NCI-H446 treated with DMSO at 0.1 percent for 48 hours (cell line): Measurements from ENCODE around the gene IRX3.
A peak's percentile ranks its signal among the peaks of the same experiment; 100 is the strongest.

ENCODE experiments used
- DNase-seq: peaks from one replicate; lab custom pipeline; 2025; lab: John Stamatoyannopoulos, UW

IRX3 gene

DNA sequence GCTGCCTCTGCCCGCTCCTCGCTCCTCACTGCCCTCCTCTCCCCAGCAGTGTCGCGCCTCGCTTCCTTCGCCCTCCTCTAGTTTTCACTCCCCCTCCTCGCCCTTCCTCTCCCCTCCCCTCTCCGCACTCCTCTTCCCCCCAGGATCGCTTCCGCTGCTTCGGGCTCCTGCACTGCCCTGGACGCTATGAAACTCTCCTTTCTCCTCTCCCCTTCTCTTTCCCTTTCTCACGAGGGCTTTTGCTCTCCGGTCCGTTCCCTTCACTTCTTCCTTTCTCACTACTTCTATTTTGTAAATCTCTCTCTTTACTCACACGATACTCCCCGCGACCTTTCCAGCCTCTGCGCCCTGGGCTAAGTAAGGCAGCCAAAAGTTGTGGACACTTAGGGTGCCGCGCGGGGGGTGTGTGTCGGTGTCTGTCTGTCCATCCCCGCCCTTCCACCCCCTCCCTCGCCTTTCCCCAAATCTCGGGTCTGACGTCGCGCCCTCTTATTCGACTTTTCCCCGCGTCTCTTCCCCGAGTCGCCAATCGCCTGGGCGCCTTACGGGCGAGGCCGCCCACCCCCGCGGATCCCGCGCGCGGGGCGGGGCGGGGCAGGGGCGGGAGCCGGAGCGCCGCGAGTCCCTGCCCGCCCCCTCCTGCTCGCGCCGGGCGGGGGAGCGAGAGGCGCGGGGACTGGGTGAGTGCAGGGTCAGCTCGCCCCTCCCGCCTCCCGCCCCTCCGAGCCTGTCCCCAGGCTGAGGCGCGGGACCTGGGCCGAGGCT is at the start of gene IRX3:
IRX3 (minus strand) TSS at position 422 of the 765 bp plus-strand sequence. CDS start 737 bp downstream, outside the sequence.
- DNase-seq: peak; percentile 54

GRCh38 chr16:54335230-54335629 is 48.6 kb upstream of the IRX3 start:
- no peak for DNase-seq

DNA sequence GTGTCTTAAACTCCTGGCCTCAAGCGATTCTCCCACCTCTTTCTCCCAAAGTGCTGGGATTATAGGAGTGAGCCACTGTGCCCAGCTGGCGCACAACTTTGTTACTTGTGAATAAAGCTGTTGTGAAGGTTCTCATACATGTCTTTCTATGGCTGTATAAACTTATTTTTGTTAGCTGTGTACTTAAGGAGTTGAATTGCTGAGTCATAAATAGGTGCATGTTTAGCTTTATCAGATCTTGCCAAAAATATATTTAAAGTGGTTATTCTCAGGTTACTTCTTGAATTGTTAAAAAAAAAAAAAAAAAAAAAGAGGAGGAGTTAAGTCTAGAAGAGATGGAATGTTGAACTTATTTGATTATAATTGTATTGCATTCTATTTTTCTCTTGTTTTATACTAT is 47.6 kb upstream of the IRX3 start:
- DNase-seq: no peak

- DNase-seq: no peak
Measured at GRCh38 chr16:54331241-54332002, 44.8 kb upstream of the IRX3 start.

DNA sequence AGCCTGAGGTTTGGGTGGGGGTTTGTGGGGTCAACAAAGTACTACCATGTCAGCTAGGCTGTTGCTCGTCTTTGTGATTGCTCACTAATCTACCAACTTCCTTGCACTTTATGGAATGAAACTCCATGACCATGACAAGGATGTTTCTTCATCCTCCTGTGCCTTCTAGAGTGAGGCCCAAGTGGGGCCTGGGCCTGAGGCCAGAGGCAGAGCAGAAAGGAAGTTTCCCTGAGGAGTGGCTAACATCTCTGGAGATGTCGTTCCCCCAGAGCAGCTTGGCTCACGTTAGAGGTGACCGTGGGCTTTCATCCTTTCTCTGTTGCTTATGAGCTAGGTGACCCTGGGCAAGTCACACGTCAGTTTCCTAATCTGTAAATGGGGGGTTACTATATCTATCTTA is 41.0 kb upstream of the IRX3 start:
- DNase-seq: no peak

DNA sequence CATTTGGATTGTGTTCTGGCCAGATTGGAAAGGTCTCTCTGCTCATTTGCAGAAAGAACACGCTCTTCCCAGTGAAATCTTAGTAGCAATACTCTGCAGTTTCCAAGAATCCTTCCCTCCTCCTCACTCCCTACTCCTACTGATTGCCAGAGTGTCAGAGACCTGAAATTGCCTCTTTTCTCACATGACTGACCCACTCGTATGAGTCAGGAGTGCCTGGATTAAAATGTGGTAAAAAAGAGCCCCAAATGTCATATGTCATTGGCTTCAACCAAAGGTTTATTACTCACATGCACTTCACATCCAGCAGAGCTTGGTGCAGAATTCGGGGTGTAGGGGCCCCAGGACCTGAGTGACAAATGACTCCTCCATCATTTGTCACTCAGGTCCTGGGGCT is 39.7 kb upstream of the IRX3 start:
- DNase-seq: no peak

GRCh38 chr16:54325616-54326265 is 39.2 kb upstream of the IRX3 start:
- no peak for DNase-seq

DNA sequence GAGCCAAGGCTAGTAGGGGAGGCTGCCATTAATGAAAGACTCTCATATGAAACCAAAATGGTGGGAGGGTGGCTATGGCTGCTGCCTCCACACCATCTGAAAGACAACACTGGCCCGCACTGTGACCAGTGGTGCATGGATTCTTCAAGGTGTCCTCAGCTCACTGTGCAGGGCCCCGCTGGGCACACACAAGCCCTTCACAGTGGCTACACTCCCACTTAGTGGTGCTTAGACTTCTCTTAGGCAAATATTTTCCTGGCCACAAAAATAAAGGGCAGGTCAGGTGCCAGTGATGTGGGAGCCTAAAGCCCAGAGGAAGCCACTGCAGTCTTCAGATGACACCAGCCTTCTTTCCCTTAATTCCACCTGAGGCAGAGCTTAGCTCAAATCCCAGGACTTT is 38.1 kb upstream of the IRX3 start:
- no peak for DNase-seq

DNA sequence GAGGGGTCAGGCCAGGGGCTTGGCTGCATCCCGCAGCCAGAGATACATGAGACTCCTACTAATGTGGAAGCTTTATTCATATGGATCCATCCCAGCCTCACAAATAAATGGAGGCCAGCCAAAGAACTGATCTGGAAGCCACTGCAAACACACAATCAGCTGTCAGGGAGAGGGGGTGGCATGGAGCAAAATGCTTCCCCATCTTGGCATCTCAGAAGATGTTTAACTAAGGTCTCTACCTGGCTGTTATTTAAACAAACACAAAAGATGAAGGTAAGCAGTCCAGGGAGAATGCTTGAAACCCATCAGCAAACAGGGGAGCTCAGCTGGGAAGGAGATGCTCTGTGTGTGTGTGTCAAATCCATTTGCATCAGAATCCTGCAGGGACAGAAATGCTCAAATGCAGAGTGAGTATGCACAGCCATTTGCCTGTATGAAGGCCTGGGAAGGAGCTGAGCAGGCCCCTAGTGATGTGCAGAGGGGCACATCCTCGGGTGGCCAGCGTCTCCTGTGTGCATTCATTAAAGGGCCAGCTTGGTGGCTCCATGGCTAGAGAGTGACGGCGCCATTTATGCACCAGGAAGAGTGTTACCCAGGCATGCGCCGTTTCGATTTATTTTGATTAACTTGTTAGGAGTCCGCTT is 34.2 kb upstream of the IRX3 start:
- DNase-seq: no peak

DNA sequence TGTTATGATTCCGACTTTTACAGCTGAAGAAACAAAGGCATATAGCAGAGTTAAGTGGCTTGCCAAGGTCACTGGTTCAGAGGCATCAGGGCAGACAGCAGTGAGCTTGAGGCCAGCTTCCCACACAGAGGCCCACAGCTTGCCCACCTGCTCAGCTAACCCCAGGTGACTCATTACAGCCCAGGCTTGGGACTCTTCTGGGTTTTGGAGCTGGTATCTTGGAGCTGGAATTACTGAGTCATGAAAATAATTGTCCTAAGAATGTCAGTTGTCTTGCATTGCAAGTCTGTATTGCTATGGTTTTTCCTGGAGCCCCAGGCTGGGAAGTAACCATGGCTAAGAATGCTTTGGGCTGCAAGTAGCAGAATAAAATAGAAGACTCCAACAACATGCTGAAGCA is 32.4 kb upstream of the IRX3 start:
- DNase-seq: no peak

- DNase-seq: no peak
Measured at GRCh38 chr16:54317101-54317611, 30.6 kb upstream of the IRX3 start.

GRCh38 chr16:54316095-54316889 is 29.7 kb upstream of the IRX3 start:
- no peak for DNase-seq

DNA sequence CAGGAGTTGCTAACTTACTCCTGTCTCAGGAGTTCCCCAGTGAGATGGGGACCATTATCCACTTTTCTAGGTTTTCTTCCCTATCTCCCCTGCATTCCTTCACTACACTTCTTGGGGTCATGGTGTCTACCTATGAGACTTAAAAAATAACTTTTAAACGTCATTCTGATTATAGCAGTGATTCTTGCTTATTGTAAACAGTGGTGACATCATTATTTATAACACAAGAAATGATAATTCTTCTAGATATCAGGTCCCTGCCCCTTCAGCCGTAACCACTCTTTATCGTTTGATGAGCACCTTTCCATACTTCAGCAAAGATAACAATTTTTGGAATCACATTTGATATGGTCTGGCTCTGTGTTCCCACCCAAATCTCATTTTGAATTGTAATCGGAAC is 27.2 kb upstream of the IRX3 start:
- no peak for DNase-seq

GRCh38 chr16:54312502-54312991 is 26.0 kb upstream of the IRX3 start:
- DNase-seq: no peak

DNA sequence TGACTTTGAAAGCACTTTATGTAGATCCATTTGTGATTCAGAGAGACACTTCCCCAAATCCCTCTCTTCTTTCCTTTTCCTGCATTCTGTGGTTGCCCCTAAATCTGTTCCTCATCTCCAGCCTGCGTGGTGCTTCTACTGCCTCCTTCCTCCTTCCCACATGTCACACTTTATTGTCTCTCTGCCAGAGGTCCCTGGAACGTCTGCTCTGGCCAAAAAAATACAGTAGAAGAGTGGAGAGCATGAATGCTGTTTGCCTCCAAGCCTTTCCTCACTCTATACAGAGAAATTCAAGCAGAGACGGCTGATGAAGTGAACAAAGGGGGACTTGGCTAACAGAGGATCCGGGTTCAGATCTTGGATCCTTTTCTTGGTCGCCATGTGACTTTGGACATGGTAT is 22.8 kb upstream of the IRX3 start:
- DNase-seq: no peak

GRCh38 chr16:54305080-54305479 is 18.5 kb upstream of the IRX3 start:
- DNase-seq: no peak

- DNase-seq: no peak
Measured at GRCh38 chr16:54303613-54304012, 17.0 kb upstream of the IRX3 start.

DNA sequence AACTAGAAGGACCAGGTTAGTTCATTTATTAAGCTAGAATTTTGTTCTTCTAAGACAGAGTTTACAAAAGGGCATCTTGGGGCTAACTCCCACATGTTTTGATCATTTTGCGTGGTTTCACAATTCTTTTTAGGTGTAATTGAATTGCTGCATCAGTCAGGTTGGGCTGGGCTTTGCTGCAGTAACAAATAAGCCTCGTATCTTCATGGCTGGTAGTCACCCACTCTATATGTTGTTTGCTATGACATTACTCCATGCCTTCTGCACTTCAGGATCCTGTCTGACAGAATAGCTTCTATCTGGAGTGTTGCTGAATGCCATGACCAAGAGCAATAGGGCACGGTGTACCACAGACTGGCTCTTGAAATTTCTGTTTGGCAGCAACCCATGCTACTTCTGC is 10.6 kb upstream of the IRX3 start:
- DNase-seq: no peak

GRCh38 chr16:54296543-54296942 is 10.0 kb upstream of the IRX3 start:
- no peak for DNase-seq

DNA sequence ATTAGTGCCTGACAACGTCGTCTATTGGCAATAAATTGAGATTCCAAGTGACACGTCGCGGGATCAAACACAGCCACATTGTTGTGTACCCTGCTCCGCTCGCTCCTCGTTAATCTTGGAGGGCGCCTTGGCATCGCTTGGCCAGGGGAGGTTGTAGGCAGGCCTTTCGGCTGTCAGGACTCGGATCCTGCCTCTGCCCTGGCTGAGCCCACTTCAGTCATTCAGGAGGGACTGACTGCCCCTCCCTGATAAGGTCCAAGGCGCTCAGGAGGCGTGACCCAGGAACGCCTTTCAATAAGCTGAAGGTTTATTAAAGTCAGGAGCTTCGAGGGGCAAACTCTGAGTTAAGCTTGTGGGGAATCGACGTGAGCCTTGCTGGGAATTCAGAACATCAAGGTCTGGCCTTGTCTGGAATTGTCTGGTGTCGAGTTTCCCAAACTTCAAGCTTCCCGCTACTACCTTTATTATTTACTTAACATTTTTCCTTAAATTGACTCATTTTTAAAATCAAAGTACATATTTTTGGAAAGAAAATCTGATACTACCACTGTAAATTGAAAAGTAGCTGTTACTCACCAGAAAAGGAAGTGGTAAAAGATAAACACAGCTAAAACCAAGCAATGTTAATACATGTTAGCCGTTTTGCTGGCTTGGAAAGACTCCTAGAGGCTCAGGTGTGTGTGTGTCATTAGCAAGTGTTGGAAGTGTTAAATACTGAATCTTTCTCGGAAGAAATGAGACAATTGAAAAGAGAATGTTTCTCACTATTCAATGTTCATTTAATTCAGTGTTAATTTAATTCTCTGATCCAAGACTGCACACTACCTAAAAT is 5.3 kb upstream of the IRX3 start:
- DNase-seq: no peak
